ENCODE results near the gene C19orf47. TPM values are rescaled to one million over a fixed set of nuclear protein-coding genes. Genes with fewer than 3 reads are reported as not detected.

Gene C19orf47
- total RNA-seq, 1 donor from 2014 or later = 7.4 TPM

Other genes with a start within 250 kb of the C19orf47 start
- gene MAP3K10, start 157.0 kb downstream of the C19orf47 start, total RNA-seq = 5.5 and 7.0 TPM in 2 replicates
- gene TTC9B, start 130.0 kb downstream of the C19orf47 start, total RNA-seq = not detected in 2 replicates
- gene CCNP, start 121.7 kb downstream of the C19orf47 start, total RNA-seq = 0.07 TPM in 1 of 2 replicates, not detected in the other
- 22.6 and 30.1 TPM in 2 replicates for gene AKT2, start 63.1 kb downstream of the C19orf47 start, total RNA-seq
- 91.0 and 155 TPM in 2 replicates for gene PLD3, start 298 bp upstream of the C19orf47 start, total RNA-seq
- 0.07 TPM in 1 of 2 replicates, not detected in the other for gene HIPK4, start 41.8 kb upstream of the C19orf47 start, total RNA-seq
- gene PRX, start 65.0 kb upstream of the C19orf47 start, total RNA-seq = 1.0 and 1.2 TPM in 2 replicates
- 18.8 and 22.9 TPM in 2 replicates for gene SERTAD1, start 77.6 kb upstream of the C19orf47 start, total RNA-seq
- 17.1 and 21.0 TPM in 2 replicates for gene SERTAD3, start 95.9 kb upstream of the C19orf47 start, total RNA-seq
- 53.9 and 68.7 TPM in 2 replicates for gene BLVRB, start 117.3 kb upstream of the C19orf47 start, total RNA-seq
- 0.20 and 0.28 TPM in 2 replicates for gene SPTBN4, start 118.6 kb upstream of the C19orf47 start, total RNA-seq
- 29.5 and 33.5 TPM in 2 replicates for gene SHKBP1, start 228.5 kb upstream of the C19orf47 start, total RNA-seq

Data from pulmonary artery endothelial cell (primary cell).